Astrocyte (in vitro differentiated cells and primary cell): ENCODE data around the gene ACOX3. TPM values are rescaled to one million over a fixed set of nuclear protein-coding genes. Genes with fewer than 3 reads are reported as not detected.

ENCODE experiments used
- DNase-seq: peaks from one replicate; pipeline ENCODE4 v3.0.0-alpha.2; 2010; ENCODE audit warnings: low read depth
- FAIRE-seq: peaks from 2 replicates; lab custom pipeline; 2011; peaks lifted over from hg19 to GRCh38; lab: Jason Lieb, UNC
- H2AFZ ChIP-seq: 2 replicates; pipeline ENCODE4 v1.6.0; 2012; ENCODE audit warnings: low read depth, low read length, inconsistent platforms
- H3K27ac ChIP-seq: 2 replicates; pipeline ENCODE4 v1.5.1; 2011; ENCODE audit warnings: low read depth, low read length, inconsistent platforms
- H3K27me3 ChIP-seq: 2 replicates; pipeline ENCODE4 v1.6.0; 2011; ENCODE audit warnings: low read length, inconsistent platforms; ENCODE audit not compliant: insufficient read depth
- H3K36me3 ChIP-seq: 2 replicates; pipeline ENCODE4 v1.5.1; 2011; ENCODE audit warnings: low read length, inconsistent platforms; ENCODE audit not compliant: insufficient read depth
- H3K4me1 ChIP-seq: 2 replicates; pipeline ENCODE4 v1.5.1; 2011; ENCODE audit warnings: low read length, inconsistent platforms; ENCODE audit not compliant: insufficient read depth
- H3K4me2 ChIP-seq: 2 replicates; pipeline ENCODE4 v1.6.0; 2012; ENCODE audit warnings: low read length, inconsistent platforms
- H3K4me3 ChIP-seq: 2 replicates; pipeline ENCODE4 v1.5.1; 2011; ENCODE audit warnings: low read depth, mild to moderate bottlenecking, low read length, inconsistent platforms; ENCODE audit not compliant: insufficient read depth
- H3K79me2 ChIP-seq: 2 replicates; pipeline ENCODE4 v1.6.0; 2012; ENCODE audit warnings: mild to moderate bottlenecking, low read length, inconsistent platforms; ENCODE audit not compliant: insufficient read depth
- H3K9ac ChIP-seq: 2 replicates; pipeline ENCODE4 v1.6.0; 2012; ENCODE audit warnings: mild to moderate bottlenecking, low read length, inconsistent platforms
- H3K9me3 ChIP-seq: 2 replicates; pipeline ENCODE4 v1.5.1; 2012; ENCODE audit warnings: low read depth, mild to moderate bottlenecking, low read length, inconsistent platforms; ENCODE audit not compliant: insufficient read depth
- H4K20me1 ChIP-seq: 2 replicates; pipeline ENCODE4 v1.6.0; 2012; ENCODE audit warnings: low read length, inconsistent platforms; ENCODE audit not compliant: insufficient read depth
- H3K27ac Mint-ChIP-seq: one replicate; pipeline ENCODE4 v1.8.0; 2021; ENCODE audit warnings: mild to moderate bottlenecking, mixed read lengths; ENCODE audit not compliant: unreplicated experiment
- H3K27me3 Mint-ChIP-seq: one replicate; pipeline ENCODE4 v1.8.0; 2021; ENCODE audit warnings: low read depth, mixed read lengths; ENCODE audit not compliant: unreplicated experiment
- H3K36me3 Mint-ChIP-seq: one replicate; pipeline ENCODE4 v1.8.0; 2021; ENCODE audit warnings: low read depth, mixed read lengths; ENCODE audit not compliant: unreplicated experiment
- H3K4me1 Mint-ChIP-seq: one replicate; pipeline ENCODE4 v1.8.0; 2021; ENCODE audit warnings: low read depth, mixed read lengths; ENCODE audit not compliant: unreplicated experiment
- H3K4me3 Mint-ChIP-seq: one replicate; pipeline ENCODE4 v1.8.0; 2021; ENCODE audit warnings: mild to moderate bottlenecking, moderate library complexity, mixed read lengths; ENCODE audit not compliant: unreplicated experiment
- H3K9me3 Mint-ChIP-seq: one replicate; pipeline ENCODE4 v1.8.0; 2021; ENCODE audit warnings: mild to moderate bottlenecking, mixed read lengths; ENCODE audit not compliant: unreplicated experiment
- EZH2 ChIP-seq: IDR thresholded peaks from 2 replicates; pipeline ENCODE4 v1.6.1; 2012; ENCODE audit warnings: mild to moderate bottlenecking, low read length, inconsistent platforms; ENCODE audit not compliant: insufficient read depth
- total RNA-seq: library from RNA; stranded (reverse); gene quantifications from 2 replicates; pipeline ENCODE4 v1.2.1, GENCODE V29; 2021
- TF ChIP-seq, protein P1 (sequence below): IDR thresholded peaks from 2 replicates; pipeline ENCODE4 v1.5.1; 2011; ENCODE audit warnings: low read depth, mild to moderate bottlenecking, inconsistent platforms, low read length, moderate library complexity; ENCODE audit not compliant: insufficient read depth

The ACOX3 gene
- total RNA-seq, 1 donor from 2014 or later: 45.6 TPM

DNA sequence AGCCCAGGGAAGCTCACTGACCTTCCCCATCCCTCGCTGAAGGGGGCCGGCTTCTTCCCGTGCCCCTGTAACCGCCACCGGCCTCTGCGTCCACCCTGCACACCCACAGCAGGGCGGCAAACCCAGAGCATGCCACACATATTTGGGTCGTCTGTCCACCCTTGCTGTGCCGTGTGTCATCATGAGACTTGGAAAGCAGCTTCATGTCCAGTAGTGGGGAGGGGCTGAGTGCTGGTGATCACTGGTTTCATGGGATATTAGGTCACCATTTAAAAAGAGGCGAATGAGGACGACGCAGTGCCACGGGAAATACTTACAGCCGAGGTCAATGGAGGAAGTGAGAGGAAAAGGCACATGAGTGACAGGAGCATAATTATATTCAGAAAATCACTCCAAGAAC is 96.1 kb downstream of the ACOX3 start:
- Histone ChIP-seq H3K36me3 (no peaks in the 10 kb centered on the region), H3K79me2 (no peaks in the 10 kb centered on the region), H3K4me1 (no peaks in the 10 kb centered on the region), H3K9me3 (no peaks in the 10 kb centered on the region), H3K4me2 (no peak overlapping the region), H3K27ac (no peak overlapping the region), H3K27me3 (peaks cover 15% of the 10 kb centered on the region), H4K20me1 (no peaks in the 10 kb centered on the region), H3K9ac (no peak overlapping the region), H3K4me3 (no peak overlapping the region), H2AFZ (no peak overlapping the region)
- no peak for TF ChIP-seq EZH2
- TF ChIP-seq, protein P1, sequence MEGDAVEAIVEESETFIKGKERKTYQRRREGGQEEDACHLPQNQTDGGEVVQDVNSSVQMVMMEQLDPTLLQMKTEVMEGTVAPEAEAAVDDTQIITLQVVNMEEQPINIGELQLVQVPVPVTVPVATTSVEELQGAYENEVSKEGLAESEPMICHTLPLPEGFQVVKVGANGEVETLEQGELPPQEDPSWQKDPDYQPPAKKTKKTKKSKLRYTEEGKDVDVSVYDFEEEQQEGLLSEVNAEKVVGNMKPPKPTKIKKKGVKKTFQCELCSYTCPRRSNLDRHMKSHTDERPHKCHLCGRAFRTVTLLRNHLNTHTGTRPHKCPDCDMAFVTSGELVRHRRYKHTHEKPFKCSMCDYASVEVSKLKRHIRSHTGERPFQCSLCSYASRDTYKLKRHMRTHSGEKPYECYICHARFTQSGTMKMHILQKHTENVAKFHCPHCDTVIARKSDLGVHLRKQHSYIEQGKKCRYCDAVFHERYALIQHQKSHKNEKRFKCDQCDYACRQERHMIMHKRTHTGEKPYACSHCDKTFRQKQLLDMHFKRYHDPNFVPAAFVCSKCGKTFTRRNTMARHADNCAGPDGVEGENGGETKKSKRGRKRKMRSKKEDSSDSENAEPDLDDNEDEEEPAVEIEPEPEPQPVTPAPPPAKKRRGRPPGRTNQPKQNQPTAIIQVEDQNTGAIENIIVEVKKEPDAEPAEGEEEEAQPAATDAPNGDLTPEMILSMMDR: no peak
- FAIRE-seq: no peak
- Mint-ChIP-seq H3K27ac (no peak overlapping the region), H3K36me3 (peaks cover 4% of the 10 kb centered on the region), H3K9me3 (peaks cover 4% of the 10 kb centered on the region), H3K4me3 (no peak overlapping the region), H3K4me1 (no peaks in the 10 kb centered on the region), H3K27me3 (peaks cover 22% of the 10 kb centered on the region)
- no peak for DNase-seq

DNA sequence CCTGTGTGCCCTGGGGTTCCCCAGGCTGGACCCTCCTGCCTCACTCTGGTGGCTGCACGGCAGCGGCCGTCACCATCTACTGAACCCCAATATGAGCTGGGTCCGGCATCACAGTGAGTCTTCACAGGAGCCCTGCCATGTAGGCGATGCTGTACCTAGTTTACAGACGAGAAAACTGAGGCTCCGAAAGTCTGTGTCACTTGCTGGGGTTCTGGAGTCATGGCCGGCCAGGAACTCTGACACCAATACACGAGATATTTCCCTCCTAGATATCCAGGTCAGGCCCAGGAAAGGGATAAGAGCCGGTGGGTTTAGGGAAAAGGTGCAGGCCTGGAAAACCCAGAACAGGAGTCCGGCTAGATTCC is 96.6 kb downstream of the ACOX3 start:
- TF ChIP-seq, protein P1: no peak
- TF ChIP-seq EZH2: no peak
- H3K36me3 ChIP-seq: no peaks in the 10 kb centered on the region
- DNase-seq (no peak), FAIRE-seq (no peak)
- H3K27ac ChIP-seq: no peak overlapping the region
- H3K4me3 Mint-ChIP-seq: no peak overlapping the region
- H3K4me2 ChIP-seq: no peak overlapping the region
- H3K9me3 Mint-ChIP-seq: peaks cover 4% of the 10 kb centered on the region
- peaks cover 22% of the 10 kb centered on the region for H3K27me3 Mint-ChIP-seq
- H3K27me3 ChIP-seq: peaks cover 18% of the 10 kb centered on the region
- H3K4me1 ChIP-seq: no peaks in the 10 kb centered on the region
- peaks cover 4% of the 10 kb centered on the region for H3K36me3 Mint-ChIP-seq
- no peak overlapping the region for H3K9ac ChIP-seq
- no peak overlapping the region for H3K4me3 ChIP-seq
- H4K20me1 ChIP-seq: no peaks in the 10 kb centered on the region
- no peak overlapping the region for H3K27ac Mint-ChIP-seq
- no peaks in the 10 kb centered on the region for H3K79me2 ChIP-seq
- H3K4me1 Mint-ChIP-seq: no peaks in the 10 kb centered on the region
- no peak overlapping the region for H2AFZ ChIP-seq
- H3K9me3 ChIP-seq: no peaks in the 10 kb centered on the region

DNA sequence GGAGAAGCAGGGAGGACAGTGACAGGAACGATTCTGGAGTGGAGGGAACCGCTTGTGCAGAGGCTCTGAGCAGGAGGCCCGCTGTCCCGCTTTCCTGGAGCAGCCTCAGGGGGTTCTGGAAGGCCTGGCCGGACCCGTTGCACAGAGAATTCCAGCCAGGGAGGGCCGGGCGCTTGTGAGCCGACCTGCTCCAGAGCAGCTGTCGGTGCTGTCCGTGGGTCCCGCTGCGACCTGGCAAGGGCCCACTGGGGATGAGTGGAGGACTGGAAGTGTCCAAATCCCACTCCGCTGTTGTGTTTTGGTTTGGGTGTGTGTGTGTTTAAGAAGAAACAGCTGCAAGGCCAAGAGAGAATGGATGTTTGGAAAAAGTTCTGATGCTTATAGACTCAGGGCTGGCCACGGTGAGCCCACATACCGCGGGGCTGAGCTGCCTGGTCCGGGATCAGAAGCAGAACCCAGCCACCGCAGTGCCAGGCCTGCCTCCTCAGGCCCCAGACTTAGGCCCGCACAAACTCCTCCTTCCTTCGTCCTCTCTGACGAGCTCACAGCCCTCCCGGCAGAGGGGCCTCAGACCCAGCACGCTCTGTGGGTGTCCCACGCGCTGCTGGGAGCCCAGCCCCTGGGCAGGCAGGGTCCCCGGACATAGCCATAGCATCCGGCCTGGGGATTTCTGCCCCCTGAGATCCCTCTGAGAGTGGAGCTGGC is 97.1 kb downstream of the ACOX3 start:
- peaks cover 4% of the 10 kb centered on the region for H3K36me3 Mint-ChIP-seq
- Histone ChIP-seq H3K9ac (no peak overlapping the region), H3K4me3 (no peak overlapping the region), H3K27me3 (peaks cover 18% of the 10 kb centered on the region), H3K4me2 (no peak overlapping the region), H2AFZ (no peak overlapping the region), H3K79me2 (no peaks in the 10 kb centered on the region), H3K9me3 (no peaks in the 10 kb centered on the region), H3K4me1 (no peaks in the 10 kb centered on the region), H4K20me1 (no peaks in the 10 kb centered on the region), H3K27ac (no peak overlapping the region), H3K36me3 (no peaks in the 10 kb centered on the region)
- no peak for DNase-seq
- no peaks in the 10 kb centered on the region for H3K4me1 Mint-ChIP-seq
- no peak overlapping the region for H3K27ac Mint-ChIP-seq
- peaks cover 22% of the 10 kb centered on the region for H3K27me3 Mint-ChIP-seq
- FAIRE-seq: no peak
- no peak for TF ChIP-seq EZH2
- TF ChIP-seq, protein P1: no peak
- H3K9me3 Mint-ChIP-seq: peaks cover 4% of the 10 kb centered on the region
- no peak overlapping the region for H3K4me3 Mint-ChIP-seq
